A673 (cell line): ENCODE data around the gene ZCCHC10.

ENCODE experiments used
- CTCF ChIP-seq: fragments of 300-800, 200-600 bp; sonication (generic); conservative IDR thresholded peaks from 2 replicates; pipeline ENCODE4 v1.5.1; 2017; ENCODE audit warnings: low read depth, mild to moderate bottlenecking, antibody characterized with exemption, low read length, moderate library complexity, mixed read lengths
- EZH2 ChIP-seq: fragments of 200-600 bp; sonication (generic); IDR thresholded peaks from 2 replicates; pipeline ENCODE4 v1.6.1; 2017; ENCODE audit warnings: borderline replicate concordance, low read depth, mild to moderate bottlenecking, mixed read lengths, antibody characterized with exemption, low read length; ENCODE audit not compliant: poor library complexity, severe bottlenecking

DNA sequence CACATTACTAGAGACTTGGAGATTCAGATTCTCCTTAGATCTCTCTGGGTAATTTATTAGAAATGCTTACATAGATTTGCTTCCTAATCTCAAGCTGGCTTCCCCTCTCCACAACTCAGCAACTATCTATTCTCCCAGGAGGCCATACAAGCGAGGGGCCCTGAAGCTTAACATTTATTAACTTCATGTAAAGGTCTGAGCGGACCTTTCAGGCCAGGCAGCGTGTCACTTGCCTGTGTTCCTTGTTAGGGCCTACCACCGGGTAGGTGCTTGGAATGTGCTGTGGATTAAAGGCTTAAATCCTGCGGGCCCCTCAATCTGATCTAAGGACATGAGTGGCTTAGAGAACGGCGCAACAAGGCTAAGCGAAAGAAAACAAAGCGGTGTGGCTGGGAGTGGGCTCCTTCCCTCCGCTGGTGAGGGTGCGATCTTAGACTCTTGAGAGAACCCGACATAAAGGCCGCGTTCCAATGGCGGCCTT is 24.8 kb upstream of the ZCCHC10 start:
- TF ChIP-seq CTCF (no peak), EZH2 (no peak)
